Lower lobe of right lung (tissue), 2 donors: ENCODE results near the gene PIAS1. TPM values are rescaled to one million over a fixed set of nuclear protein-coding genes. Genes with fewer than 3 reads are reported as not detected.

Experiments used
- ATAC-seq, 2 donors: fragments of 200-7000 bp; cut with Tn5 transposase; one replicate each; pipeline ENCODE4 v1.9.1; 2020 to 2022; ENCODE audit warnings: mild to moderate bottlenecking in 2 of 2, moderate library complexity in 2 of 2
- DNase-seq: peaks from one replicate; pipeline ENCODE4 v3.0.0-alpha.2; 2020
- H3K27ac ChIP-seq: fragments of 200-600 bp; one replicate; pipeline ENCODE4 v1.8.0; 2022
- H3K27me3 ChIP-seq: fragments of 200-600 bp; one replicate; pipeline ENCODE4 v1.8.0; 2022; ENCODE audit warnings: low read depth
- H3K36me3 ChIP-seq: fragments of 200-600 bp; one replicate; pipeline ENCODE4 v1.8.0; 2022; ENCODE audit warnings: mild to moderate bottlenecking
- H3K4me1 ChIP-seq: fragments of 200-600 bp; one replicate; pipeline ENCODE4 v1.8.0; 2022
- H3K4me3 ChIP-seq: fragments of 200-600 bp; one replicate; pipeline ENCODE4 v1.8.0; 2022; ENCODE audit warnings: mild to moderate bottlenecking
- H3K9me3 ChIP-seq: fragments of 200-600 bp; one replicate; pipeline ENCODE4 v1.8.0; 2022
- CTCF ChIP-seq: fragments of 200-600 bp; IDR thresholded peaks from one replicate; pipeline ENCODE4 v1.8.0; 2022; ENCODE audit warnings: antibody characterized with exemption, mild to moderate bottlenecking
- intact Hi-C: fragments of 100-400 bp; cut with DNase I; formaldehyde crosslinking; loops from one replicate; pipeline ENCODE4 v1.11.0; 2022
- total RNA-seq: library from RNA; stranded (reverse); fragmentation: NEBNext Ultra II Directional; extraction: Animal tissue kit (Norgen Biotek cat#: 25700); gene quantifications from one replicate; pipeline ENCODE4 v1.2.1, GENCODE V29; 2021
- donor health status: DM: no; HTN: yes; CAD: no; lungs with severe emphysema.

Gene PIAS1
- total RNA-seq, 1 donor from 2014 or later, result 73.1 TPM

- H3K4me1 ChIP-seq, result peaks cover 37% of the 10 kb centered on the region
- H3K27ac ChIP-seq, result peak overlapping the region; percentile 51
- no peaks in the 10 kb centered on the region for H3K36me3 ChIP-seq
- H3K4me3 ChIP-seq, result peak overlapping the region; percentile 40
- H3K9me3 ChIP-seq, result no peaks in the 10 kb centered on the region
- DNase-seq, result no peak
- ATAC-seq, result no peak
- TF ChIP-seq CTCF, result no peak
- H3K27me3 ChIP-seq, result no peaks in the 10 kb centered on the region
- intact Hi-C loops, result no loop called here
Measured at GRCh38 chr15:68114840-68115239, 60.7 kb downstream of the PIAS1 start.

DNA sequence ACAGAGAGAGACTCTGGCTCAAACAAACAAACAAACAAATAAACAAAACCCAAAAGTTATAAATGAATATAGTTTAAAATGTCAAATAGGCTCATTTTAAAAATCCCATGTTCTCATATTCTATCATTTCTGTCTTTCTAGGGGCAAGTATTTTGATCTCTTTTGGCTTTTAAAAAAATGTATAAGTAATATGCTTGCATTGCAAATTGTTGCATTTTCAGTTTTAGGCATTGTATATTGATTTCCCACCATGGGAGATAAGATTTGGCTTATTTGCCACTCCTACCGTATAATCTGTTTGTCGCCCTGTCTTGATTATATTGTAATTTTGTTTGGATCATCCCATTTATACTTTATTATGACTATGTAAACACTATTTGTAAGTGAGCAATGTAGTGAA is 70.6 kb downstream of the PIAS1 start:
- ATAC-seq, result no peak

DNA sequence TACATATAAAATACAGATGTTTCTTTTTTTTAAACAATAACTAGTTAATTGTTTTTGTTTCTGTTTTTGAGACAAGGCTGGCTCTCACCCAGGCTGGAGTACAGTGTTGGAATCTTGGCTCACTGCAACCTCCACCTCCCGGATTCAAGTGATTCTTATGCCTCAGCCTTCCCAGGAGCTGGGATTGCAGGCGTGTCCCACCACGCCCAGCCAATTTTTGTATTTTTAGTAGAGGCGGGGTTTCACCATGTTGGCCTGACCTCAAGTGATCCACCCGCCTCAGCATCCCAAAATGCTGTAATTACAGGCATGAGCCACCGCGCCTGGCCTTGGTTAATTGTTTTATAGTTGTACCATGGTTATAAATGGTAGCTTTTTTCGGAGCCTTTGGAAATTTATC is 72.3 kb downstream of the PIAS1 start:
- H3K4me3 ChIP-seq, result no peak overlapping the region
- no peaks in the 10 kb centered on the region for H3K36me3 ChIP-seq
- peaks cover 16% of the 10 kb centered on the region for H3K4me1 ChIP-seq
- H3K27me3 ChIP-seq, result no peaks in the 10 kb centered on the region
- no peak for TF ChIP-seq CTCF
- intact Hi-C loops, result no loop called here
- peak; percentile 48 for DNase-seq
- H3K9me3 ChIP-seq, result no peaks in the 10 kb centered on the region
- H3K27ac ChIP-seq, result no peak overlapping the region
- ATAC-seq, result peak; percentile 45 to 57

More for the DNA sequence above, 70.6 kb downstream of the PIAS1 start:
- intact Hi-C loops, result no loop called here
- Histone ChIP-seq H3K27me3 (no peaks in the 10 kb centered on the region), H3K36me3 (no peaks in the 10 kb centered on the region), H3K4me3 (no peak overlapping the region), H3K4me1 (peaks cover 16% of the 10 kb centered on the region), H3K9me3 (no peaks in the 10 kb centered on the region), H3K27ac (no peak overlapping the region)
- DNase-seq, result no peak
- TF ChIP-seq CTCF, result no peak

GRCh38 chr15:68129072-68129471 is 75.0 kb downstream of the PIAS1 start:
- Histone ChIP-seq H3K4me1 (peaks cover 16% of the 10 kb centered on the region), H3K36me3 (no peaks in the 10 kb centered on the region), H3K27me3 (no peaks in the 10 kb centered on the region), H3K9me3 (no peaks in the 10 kb centered on the region), H3K4me3 (no peak overlapping the region), H3K27ac (no peak overlapping the region)
- intact Hi-C loops, result no loop called here
- TF ChIP-seq CTCF, result no peak
- DNase-seq, result no peak
- no peak for ATAC-seq

GRCh38 chr15:68130851-68131250 is 76.7 kb downstream of the PIAS1 start:
- Histone ChIP-seq H3K27me3 (no peaks in the 10 kb centered on the region), H3K4me3 (no peak overlapping the region), H3K27ac (no peak overlapping the region), H3K4me1 (peaks cover 14% of the 10 kb centered on the region), H3K9me3 (no peaks in the 10 kb centered on the region), H3K36me3 (no peaks in the 10 kb centered on the region)
- ATAC-seq, result no peak
- TF ChIP-seq CTCF, result no peak
- intact Hi-C loops, result no loop called here
- no peak for DNase-seq

GRCh38 chr15:68137096-68137495 is 83.0 kb downstream of the PIAS1 start:
- no peak overlapping the region for H3K27ac ChIP-seq
- no peak overlapping the region for H3K4me3 ChIP-seq
- TF ChIP-seq CTCF, result no peak
- peaks cover under 1% of the 10 kb centered on the region for H3K36me3 ChIP-seq
- DNase-seq (no peak), ATAC-seq (no peak)
- no peaks in the 10 kb centered on the region for H3K27me3 ChIP-seq
- intact Hi-C loops, result no loop called here
- peaks cover 11% of the 10 kb centered on the region for H3K4me1 ChIP-seq
- no peaks in the 10 kb centered on the region for H3K9me3 ChIP-seq
